Stimulated activated CD4-positive, alpha-beta T cell treated with anti-CD3 and anti-CD28 coated beads, Interleukin-1b, Interleukin-23, amount 100 ng/mL, for 1 hour (primary cell): Measurements from ENCODE around the gene NCBP1.
"Not testable (repeated sequence)": the region's sequence is repeated elsewhere in the genome, so short reads cannot be mapped to it uniquely, and the experiment has no call there.

Experiments used
- DNase-seq, 2 donors: peaks; one replicate each; pipeline ENCODE4 v3.0.0-alpha.2; 2020; ENCODE audit warnings: low read depth in 2 of 2

The NCBP1 gene

GRCh38 chr9:97672403-97672802 is 38.8 kb downstream of the NCBP1 start:
- no peak for DNase-seq

- no peak for DNase-seq
Measured at GRCh38 chr9:97673922-97674321, 40.3 kb downstream of the NCBP1 start.

- DNase-seq = no peak
Measured at GRCh38 chr9:97675655-97676054, 42.0 kb downstream of the NCBP1 start.

- no peak for DNase-seq
Measured at GRCh38 chr9:97682242-97682641, 48.6 kb downstream of the NCBP1 start.

GRCh38 chr9:97688654-97689053 is 55.0 kb downstream of the NCBP1 start:
- DNase-seq = no peak

- DNase-seq = no peak
Measured at GRCh38 chr9:97689401-97690180, 56.0 kb downstream of the NCBP1 start.

GRCh38 chr9:97694769-97695168 is 61.1 kb downstream of the NCBP1 start:
- no peak for DNase-seq

- no peak for DNase-seq
Measured at GRCh38 chr9:97695390-97695789, 61.8 kb downstream of the NCBP1 start.

GRCh38 chr9:97695995-97696802 is 62.6 kb downstream of the NCBP1 start:
- no peak for DNase-seq

- peak; percentile 92 for DNase-seq
Measured at GRCh38 chr9:97696803-97697601, 63.4 kb downstream of the NCBP1 start, which contains the start of gene XPA. TSS of gene XPA (minus strand) at chr9:97697340. CDS start at chr9:97697292, 48 bp downstream.

GRCh38 chr9:97697837-97698236 is 64.2 kb downstream of the NCBP1 start:
- DNase-seq = no peak

GRCh38 chr9:97698865-97699264 is 65.2 kb downstream of the NCBP1 start:
- DNase-seq = no peak

GRCh38 chr9:97699281-97699680 is 65.7 kb downstream of the NCBP1 start:
- not testable (repeated sequence) for DNase-seq

GRCh38 chr9:97699824-97700223 is 66.2 kb downstream of the NCBP1 start:
- DNase-seq = not testable (repeated sequence)

- DNase-seq = no peak
Measured at GRCh38 chr9:97703437-97704344, 70.1 kb downstream of the NCBP1 start.

GRCh38 chr9:97704345-97704677 is 70.7 kb downstream of the NCBP1 start:
- no peak for DNase-seq

- DNase-seq = no peak
Measured at GRCh38 chr9:97704851-97705250, 71.2 kb downstream of the NCBP1 start.

- no peak for DNase-seq
Measured at GRCh38 chr9:97705354-97705950, 71.8 kb downstream of the NCBP1 start.

GRCh38 chr9:97706246-97706645 is 72.6 kb downstream of the NCBP1 start:
- DNase-seq = no peak

- no peak for DNase-seq
Measured at GRCh38 chr9:97710356-97711222, 77.0 kb downstream of the NCBP1 start.
